Measurements from ENCODE around the gene EDAR. TPM values are rescaled to one million over a fixed set of nuclear protein-coding genes. Genes with fewer than 3 reads are reported as not detected.

Gene EDAR
- total and polyA plus RNA-seq, 10 of the 15 experiments (the other 5 are each of a cell fraction or from before 2014, with no cell fraction given): 0.04 TPM; not detected in 9

DNA sequence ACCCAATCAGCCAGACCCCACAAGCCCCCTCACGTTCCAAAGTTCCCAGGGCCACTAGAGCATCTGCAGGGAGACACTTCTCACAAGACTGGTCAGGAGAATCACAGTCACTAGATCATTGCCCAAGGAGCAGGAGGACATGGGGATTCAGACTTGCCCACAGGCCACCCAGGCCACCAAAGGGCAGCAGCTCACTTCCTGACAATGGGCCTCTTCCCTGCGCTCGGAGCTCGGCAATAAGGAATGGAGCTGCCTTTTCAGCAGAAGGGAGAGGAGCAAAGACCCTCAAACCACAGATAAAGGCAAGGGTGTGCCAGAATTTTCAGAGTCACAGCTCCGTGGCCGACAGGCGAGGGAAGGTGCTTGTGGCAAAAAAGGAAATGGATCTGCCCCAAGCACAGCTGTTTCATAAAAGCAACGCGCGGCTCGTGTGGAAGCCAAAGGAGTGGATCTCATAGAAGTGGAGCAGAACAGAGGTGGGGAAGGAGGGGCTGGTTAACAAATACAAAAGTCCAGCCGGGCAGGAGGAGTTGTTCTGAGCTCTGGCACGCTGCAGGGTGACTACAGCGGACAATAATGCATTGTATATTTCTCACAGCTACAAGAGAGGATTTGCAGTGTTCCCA is 72.1 kb downstream of the EDAR start:
- Histone ChIP-seq H3K36me3 (ENCODE audit: control insufficient read depth in 2 of 2, insufficient read depth in 2 of 2, low read length in 1 of 2) (no peaks in the 10 kb centered on the region), H2AFZ (ENCODE audit: control insufficient read depth, low read depth, low read length) (no peak overlapping the region), H3K4me3 (no peak overlapping the region), H4K20me1 (ENCODE audit: control insufficient read depth, insufficient read depth) (no peaks in the 10 kb centered on the region), H3K4me2 (ENCODE audit: control insufficient read depth, insufficient read depth) (no peak overlapping the region), H3K4me1 (ENCODE audit: control insufficient read depth, insufficient read depth, low read length) (no peaks in the 10 kb centered on the region), H3K9me3 (replicated peaks; ENCODE audit: control insufficient read depth, insufficient read depth, low read length) (no peaks in the 10 kb centered on the region), H3K79me2 (ENCODE audit: control insufficient read depth, insufficient read depth, low read length) (no peaks in the 10 kb centered on the region), H3K27me3 (replicated peaks in 1 of 2; ENCODE audit: control insufficient read depth in 2 of 2, insufficient read depth in 2 of 2, low read length in 1 of 2) (no peaks in the 10 kb centered on the region; a peak in 1 of 4 replicates), H3K9ac (ENCODE audit: control insufficient read depth, insufficient read depth, low read length) (no peak overlapping the region), H3K27ac (ENCODE audit: control insufficient read depth, insufficient read depth) (no peak overlapping the region)
- POLR2A ChIA-PET: no interaction called here
- intact Hi-C loops (cut with micrococcal nuclease; ENCODE audit: unreplicated experiment) (no loop called here), in situ Hi-C loops (cut with MboI) (no loop called here)
- FAIRE-seq (no peak), ATAC-seq (no peak), DNase-seq (ENCODE audit: low read depth, low spot score) (no peak)
- TF ChIP-seq SMAD5 (IDR thresholded peaks at IDR 0.05; ENCODE audit: low read depth) (no peak), ZNF384 (IDR thresholded peaks at IDR 0.05; ENCODE audit: borderline replicate concordance, low read depth, low read length) (no peak), SUZ12 (IDR thresholded peaks at IDR 0.05; ENCODE audit: unreplicated experiment) (no peak), BCL11A (IDR thresholded peaks at IDR 0.05; ENCODE audit: low read depth, low read length) (no peak), ETV6 (conservative IDR thresholded peaks at IDR 0.05 in 1 of 2, IDR thresholded peaks at IDR 0.05 in 1 of 2; ENCODE audit: borderline replicate concordance in 1 of 2, low read depth in 1 of 2) (no peak), PAX8 (IDR thresholded peaks at IDR 0.05) (no peak), PML (IDR thresholded peaks at IDR 0.05; ENCODE audit: low read length) (no peak), NBN (IDR thresholded peaks at IDR 0.05) (no peak), MEF2B (IDR thresholded peaks at IDR 0.05; ENCODE audit: partially characterized antibody, poor library complexity, severe bottlenecking) (no peak), MEF2A (IDR thresholded peaks at IDR 0.05; ENCODE audit: insufficient read depth, low read depth, low read length) (no peak), TARDBP (IDR thresholded peaks at IDR 0.05; ENCODE audit: borderline replicate concordance) (no peak), ZNF274 (IDR thresholded peaks at IDR 0.05; ENCODE audit: insufficient read depth, insufficient read length) (no peak), RELA (IDR thresholded peaks at IDR 0.05; ENCODE audit: borderline replicate concordance, partially characterized antibody) (no peak), GATAD2B (conservative IDR thresholded peaks at IDR 0.05; ENCODE audit: low read depth) (no peak)
- TF ChIP-seq, protein P1, sequence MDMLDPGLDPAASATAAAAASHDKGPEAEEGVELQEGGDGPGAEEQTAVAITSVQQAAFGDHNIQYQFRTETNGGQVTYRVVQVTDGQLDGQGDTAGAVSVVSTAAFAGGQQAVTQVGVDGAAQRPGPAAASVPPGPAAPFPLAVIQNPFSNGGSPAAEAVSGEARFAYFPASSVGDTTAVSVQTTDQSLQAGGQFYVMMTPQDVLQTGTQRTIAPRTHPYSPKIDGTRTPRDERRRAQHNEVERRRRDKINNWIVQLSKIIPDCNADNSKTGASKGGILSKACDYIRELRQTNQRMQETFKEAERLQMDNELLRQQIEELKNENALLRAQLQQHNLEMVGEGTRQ (IDR thresholded peaks at IDR 0.05; ENCODE audit: borderline replicate concordance, low read depth, low read length): no peak
- no TSS peak for BruUV-seq (replicated peaks)
- RAD21 ChIA-PET (ENCODE audit: unreplicated experiment): no interaction called here
- WGBS (ENCODE audit: insufficient coverage, insufficient replicate concordance, low lambda C conversion rate, missing lambda C conversion rate): 35% methylated on average over 14 of the region's 14 CpGs
- CTCF ChIA-PET: interaction anchor here (0.5 to 2.4 kb wide), 2 partner anchors 12 to 299 kb away, joined by 3 to 9 read pairs; no protein-coding TSS in a partner anchor
- SMC1A ChIA-PET (ENCODE audit: uncharacterized antibody, unreplicated experiment): interaction anchor here (0.6 kb wide), 1 partner anchor 291 kb away, joined by 3 read pairs; no protein-coding TSS in a partner anchor
